SK-N-SH (cell line): ENCODE data around the gene RRP8.

Experiments
- CTCF ChIP-seq: fragments of 200-600 bp; sonication (generic); IDR thresholded peaks from 2 replicates; pipeline ENCODE4 v1.6.1; 2017; ENCODE audit warnings: antibody characterized with exemption, mild to moderate bottlenecking, moderate library complexity
- EP300 ChIP-seq, 2 experiments: IDR thresholded peaks; 2 replicates each; pipeline versions ENCODE4 v1.4.0 to v1.6.1; 2012; ENCODE audit warnings: borderline replicate concordance in 1 of 2, low read depth in 1 of 2, low read length in 1 of 2
- EZH2phosphoT487 ChIP-seq: fragments of 200-600 bp; sonication (generic); IDR thresholded peaks from 2 replicates; pipeline ENCODE4 v1.6.1; 2017; ENCODE audit warnings: low read depth, mixed run types, mild to moderate bottlenecking, antibody characterized with exemption, moderate library complexity, borderline replicate concordance
- GABPA ChIP-seq: IDR thresholded peaks from 2 replicates; pipeline ENCODE4 v1.4.0; 2012; ENCODE audit warnings: low read depth, mild to moderate bottlenecking
- JUND ChIP-seq: IDR thresholded peaks from 2 replicates; pipeline ENCODE4 v1.4.0; 2012
- MAX ChIP-seq: IDR thresholded peaks from 2 replicates; pipeline ENCODE4 v1.4.0; 2012; ENCODE audit warnings: low read depth
- POLR2AphosphoS5 ChIP-seq: IDR thresholded peaks from 2 replicates; pipeline ENCODE4 v1.6.1; 2012; ENCODE audit warnings: low read depth, low read length
- TAF1 ChIP-seq: IDR thresholded peaks from 2 replicates; pipeline ENCODE4 v1.6.1; 2012; ENCODE audit warnings: low read depth, mild to moderate bottlenecking, low read length, moderate library complexity, borderline replicate concordance
- TCF12 ChIP-seq: IDR thresholded peaks from 2 replicates; pipeline ENCODE4 v1.4.0; 2012
- TEAD4 ChIP-seq: IDR thresholded peaks from 2 replicates; pipeline ENCODE4 v1.4.0; 2012; ENCODE audit warnings: mild to moderate bottlenecking, borderline replicate concordance; ENCODE audit not compliant: insufficient read depth
- USF2 ChIP-seq: fragments of 150-350 bp; IDR thresholded peaks from 2 replicates; pipeline ENCODE4 v1.6.1; 2017; ENCODE audit warnings: antibody characterized with exemption, low read length, low read depth, borderline replicate concordance
- ZBTB33 ChIP-seq: IDR thresholded peaks from 2 replicates; pipeline ENCODE4 v1.4.0; 2012; ENCODE audit warnings: low read depth, borderline replicate concordance

GRCh38 chr11:6640036-6640984 lies 36.9 kb upstream of the RRP8 start:
- no peak for TF ChIP-seq USF2
- no peak for TF ChIP-seq EZH2phosphoT487
- TF ChIP-seq ZBTB33 = no peak
- no peak for TF ChIP-seq TEAD4
- TF ChIP-seq GABPA = no peak
- no peak for TF ChIP-seq EP300 (IDR thresholded peaks at IDR 0.05; ENCODE audit: borderline replicate concordance in 1 of 2, low read depth in 1 of 2, low read length in 1 of 2)
- TF ChIP-seq TCF12 = no peak
- no peak for TF ChIP-seq CTCF
- TF ChIP-seq TAF1 = no peak
- no peak for TF ChIP-seq POLR2AphosphoS5
- no peak for TF ChIP-seq JUND
- TF ChIP-seq MAX = no peak
